H1 (cell line): ENCODE measurements around the gene KCNMA1.

Source experiments
- BCL11A ChIP-seq, 2 experiments: IDR thresholded peaks; one replicate each; pipeline ENCODE4 v1.6.1; 2011; ENCODE audit warnings: low read depth in 2 of 2, low read length in 2 of 2, mild to moderate bottlenecking in 2 of 2
- CEBPB ChIP-seq: IDR thresholded peaks from 2 replicates; pipeline ENCODE4 v1.6.1; 2012; ENCODE audit warnings: low read depth, low read length
- CTCF ChIP-seq, 3 experiments: IDR thresholded peaks; 1 replicate in 2 of 3; 2 replicates in 1 of 3; pipeline versions ENCODE4 v1.5.1 to v1.6.1; 2011; ENCODE audit warnings: low read length in 3 of 3, mild to moderate bottlenecking in 3 of 3, inconsistent platforms in 2 of 3, low read depth in 1 of 3, moderate library complexity in 1 of 3; ENCODE audit not compliant: insufficient read depth in 1 of 3; ENCODE audit errors: control extremely low read depth in 1 of 3
- E2F6 ChIP-seq: IDR thresholded peaks from 2 replicates; pipeline ENCODE4 v1.6.1; 2012; ENCODE audit warnings: inconsistent platforms
- EZH2 ChIP-seq: fragments of 200-600 bp; sonication (generic); IDR thresholded peaks from 2 replicates; pipeline ENCODE4 v1.7.1; 2012; ENCODE audit warnings: low read depth, mild to moderate bottlenecking, moderate library complexity, low read length, inconsistent platforms; ENCODE audit not compliant: severe bottlenecking
- MAX ChIP-seq: IDR thresholded peaks from 2 replicates; pipeline ENCODE4 v1.6.1; 2012; ENCODE audit warnings: inconsistent platforms
- POLR2A ChIP-seq, 2 experiments: IDR thresholded peaks; 1 replicate in 1 of 2; 2 replicates in 1 of 2; pipeline ENCODE4 v1.6.1; 2011; ENCODE audit warnings: low read depth in 2 of 2, low read length in 2 of 2, mild to moderate bottlenecking in 2 of 2; ENCODE audit errors: control extremely low read depth in 1 of 2
- SIN3A ChIP-seq, 2 experiments: IDR thresholded peaks in 1 of 2; conservative IDR thresholded peaks in 1 of 2; 2 replicates each; pipeline ENCODE4 v1.6.1; 2011 to 2012; ENCODE audit warnings: low read length in 2 of 2, improper control_type of control experiment in 1 of 2, low read depth in 1 of 2, mild to moderate bottlenecking in 1 of 2
- TAF1 ChIP-seq: IDR thresholded peaks from 2 replicates; pipeline ENCODE4 v1.6.1; 2011; ENCODE audit warnings: mild to moderate bottlenecking, low read depth, low read length
- TBP ChIP-seq: IDR thresholded peaks from 2 replicates; pipeline ENCODE4 v1.6.1; 2011; ENCODE audit warnings: low read depth, low read length, improper control_type of control experiment
- USF2 ChIP-seq: IDR thresholded peaks from 2 replicates; pipeline ENCODE4 v1.6.1; 2011; ENCODE audit warnings: low read length, improper control_type of control experiment

- no peak for TF ChIP-seq E2F6
- TF ChIP-seq USF2 = no peak
- no peak for TF ChIP-seq TBP
- no peak for TF ChIP-seq CTCF (IDR thresholded peaks at IDR 0.05; ENCODE audit: control extremely low read depth in 1 of 3, insufficient read depth in 1 of 3, low read depth in 1 of 3, low read length in 3 of 3)
- TF ChIP-seq SIN3A (conservative IDR thresholded peaks at IDR 0.05 in 1 of 2, IDR thresholded peaks at IDR 0.05 in 1 of 2; ENCODE audit: low read depth in 1 of 2, low read length in 2 of 2) = no peak
- TF ChIP-seq BCL11A (IDR thresholded peaks at IDR 0.05; ENCODE audit: low read depth in 2 of 2, low read length in 2 of 2) = no peak
- TF ChIP-seq EZH2 = no peak
- no peak for TF ChIP-seq POLR2A (IDR thresholded peaks at IDR 0.05; ENCODE audit: control extremely low read depth in 1 of 2, low read depth in 2 of 2, low read length in 2 of 2)
- TF ChIP-seq CEBPB = no peak
- TF ChIP-seq TAF1 = no peak
- no peak for TF ChIP-seq MAX
Observed at GRCh38 chr10:77420947-77421523, 216.6 kb downstream of the KCNMA1 start.
